Measurements from ENCODE around the gene SNTG2. TPM values are rescaled to one million over a fixed set of nuclear protein-coding genes. Genes with fewer than 3 reads are reported as not detected.

Gene SNTG2
- total RNA-seq, 1 donor from 2014 or later, result not detected

DNA sequence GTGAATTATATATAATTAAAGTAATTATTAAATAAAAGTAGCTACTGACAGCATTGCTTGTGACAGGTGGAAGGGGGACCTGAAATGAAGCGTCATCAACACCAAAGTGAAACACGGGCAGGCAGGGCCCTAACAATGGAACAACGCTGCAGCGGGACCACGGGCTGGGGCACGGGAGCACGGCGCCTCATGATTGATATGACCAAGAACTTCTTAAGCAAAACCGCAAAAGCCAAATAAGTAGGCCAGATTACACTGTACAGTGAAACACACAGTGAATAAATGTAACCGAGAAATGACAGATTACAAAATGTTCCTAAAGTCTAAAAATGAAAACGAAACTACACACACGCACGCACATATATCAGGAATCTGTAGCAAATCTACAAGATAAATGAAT is 81.4 kb downstream of the SNTG2 start:
- no peak overlapping the region for H3K27ac Mint-ChIP-seq
- H3K36me3 Mint-ChIP-seq (ENCODE audit: low read depth), result no peaks in the 10 kb centered on the region
- H3K27me3 Mint-ChIP-seq (ENCODE audit: low read depth), result no peaks in the 10 kb centered on the region
- no peak for DNase-seq (ENCODE audit: low spot score)
- intact Hi-C loops (cut with micrococcal nuclease), result no loop called here
- no peak overlapping the region for H3K4me3 Mint-ChIP-seq (ENCODE audit: low read depth)
- H3K9me3 Mint-ChIP-seq, result no peaks in the 10 kb centered on the region
- H3K4me1 Mint-ChIP-seq (ENCODE audit: low read depth), result no peaks in the 10 kb centered on the region

DNA sequence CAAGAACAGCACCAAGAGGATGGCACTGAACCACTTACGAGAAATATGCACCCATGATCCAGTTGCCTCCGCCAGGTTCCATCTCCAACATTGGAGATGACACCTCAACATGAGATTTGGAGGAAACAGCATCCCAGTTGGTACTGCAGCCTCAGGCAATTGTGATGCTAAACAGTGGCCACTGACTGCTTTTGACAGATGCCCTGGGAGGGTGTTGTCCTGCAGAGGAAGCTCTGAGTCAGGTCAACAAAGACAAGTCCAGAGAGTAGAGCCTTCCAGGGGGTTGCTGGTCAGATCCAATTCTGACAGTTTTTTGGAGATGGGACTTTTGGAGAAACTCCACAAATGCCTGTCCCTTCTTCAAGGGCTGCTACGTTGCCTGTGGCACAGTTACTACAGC is 82.4 kb downstream of the SNTG2 start:
- intact Hi-C loops (cut with micrococcal nuclease), result no loop called here
- H3K4me1 Mint-ChIP-seq (ENCODE audit: low read depth), result no peaks in the 10 kb centered on the region

DNA sequence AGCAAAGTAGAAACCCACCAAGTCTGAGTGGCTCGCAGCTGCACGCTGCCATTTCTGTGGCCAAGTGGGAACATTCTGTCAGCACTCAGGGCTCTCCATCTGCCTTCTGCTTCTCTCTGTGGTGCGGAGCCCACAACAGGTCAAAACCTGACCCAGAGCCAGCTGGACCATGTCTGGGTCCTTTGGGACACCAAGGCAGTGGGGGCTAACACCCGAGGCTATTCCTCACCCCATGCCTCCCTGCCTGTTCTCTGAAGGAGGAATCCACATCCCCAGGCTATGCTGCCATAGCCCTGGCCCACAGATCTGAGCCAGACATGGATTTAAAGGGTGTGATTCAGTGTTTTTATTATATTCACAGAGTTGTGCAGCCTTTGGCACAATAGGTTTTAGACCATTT is 86.4 kb downstream of the SNTG2 start:
- no peaks in the 10 kb centered on the region for H3K9me3 Mint-ChIP-seq
- no peaks in the 10 kb centered on the region for H3K4me1 Mint-ChIP-seq (ENCODE audit: low read depth)
- H3K27me3 Mint-ChIP-seq (ENCODE audit: low read depth), result no peaks in the 10 kb centered on the region
- H3K4me3 Mint-ChIP-seq (ENCODE audit: low read depth), result no peak overlapping the region
- H3K27ac Mint-ChIP-seq, result no peak overlapping the region
- H3K36me3 Mint-ChIP-seq (ENCODE audit: low read depth), result no peaks in the 10 kb centered on the region
- no peak for DNase-seq (ENCODE audit: low spot score)
- intact Hi-C loops (cut with micrococcal nuclease), result no loop called here

More for the DNA sequence above, 82.4 kb downstream of the SNTG2 start:
- no peak overlapping the region for H3K27ac Mint-ChIP-seq
- no peaks in the 10 kb centered on the region for H3K9me3 Mint-ChIP-seq
- H3K27me3 Mint-ChIP-seq (ENCODE audit: low read depth), result no peaks in the 10 kb centered on the region
- H3K36me3 Mint-ChIP-seq (ENCODE audit: low read depth), result no peaks in the 10 kb centered on the region
- no peak for DNase-seq (ENCODE audit: low spot score)
- H3K4me3 Mint-ChIP-seq (ENCODE audit: low read depth), result no peak overlapping the region

DNA sequence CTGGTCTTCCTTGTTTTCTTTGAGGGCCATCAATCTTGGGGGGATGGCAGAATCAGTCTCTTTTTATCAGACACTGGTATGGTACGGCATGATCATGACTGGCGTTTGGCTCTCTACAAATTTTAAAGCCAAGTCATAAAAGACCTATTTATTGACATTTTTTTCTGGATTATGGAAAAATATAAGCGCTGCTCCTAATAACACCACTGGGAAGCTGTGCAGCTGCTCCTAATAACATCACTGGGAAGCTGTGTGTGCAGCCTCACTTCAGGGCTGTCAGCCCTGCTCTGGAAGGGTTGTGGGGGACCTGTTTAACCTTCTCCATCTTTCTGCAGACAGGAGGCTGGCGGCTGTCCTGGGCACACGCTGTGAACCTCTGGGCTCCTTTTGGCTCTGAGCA is 88.9 kb downstream of the SNTG2 start:
- DNase-seq (ENCODE audit: low spot score), result no peak
- Mint-ChIP-seq H3K9me3 (no peaks in the 10 kb centered on the region), H3K36me3 (ENCODE audit: low read depth) (no peaks in the 10 kb centered on the region), H3K27me3 (ENCODE audit: low read depth) (no peaks in the 10 kb centered on the region), H3K4me3 (ENCODE audit: low read depth) (no peak overlapping the region), H3K27ac (no peak overlapping the region), H3K4me1 (ENCODE audit: low read depth) (no peaks in the 10 kb centered on the region)
- intact Hi-C loops (cut with micrococcal nuclease), result no loop called here

DNA sequence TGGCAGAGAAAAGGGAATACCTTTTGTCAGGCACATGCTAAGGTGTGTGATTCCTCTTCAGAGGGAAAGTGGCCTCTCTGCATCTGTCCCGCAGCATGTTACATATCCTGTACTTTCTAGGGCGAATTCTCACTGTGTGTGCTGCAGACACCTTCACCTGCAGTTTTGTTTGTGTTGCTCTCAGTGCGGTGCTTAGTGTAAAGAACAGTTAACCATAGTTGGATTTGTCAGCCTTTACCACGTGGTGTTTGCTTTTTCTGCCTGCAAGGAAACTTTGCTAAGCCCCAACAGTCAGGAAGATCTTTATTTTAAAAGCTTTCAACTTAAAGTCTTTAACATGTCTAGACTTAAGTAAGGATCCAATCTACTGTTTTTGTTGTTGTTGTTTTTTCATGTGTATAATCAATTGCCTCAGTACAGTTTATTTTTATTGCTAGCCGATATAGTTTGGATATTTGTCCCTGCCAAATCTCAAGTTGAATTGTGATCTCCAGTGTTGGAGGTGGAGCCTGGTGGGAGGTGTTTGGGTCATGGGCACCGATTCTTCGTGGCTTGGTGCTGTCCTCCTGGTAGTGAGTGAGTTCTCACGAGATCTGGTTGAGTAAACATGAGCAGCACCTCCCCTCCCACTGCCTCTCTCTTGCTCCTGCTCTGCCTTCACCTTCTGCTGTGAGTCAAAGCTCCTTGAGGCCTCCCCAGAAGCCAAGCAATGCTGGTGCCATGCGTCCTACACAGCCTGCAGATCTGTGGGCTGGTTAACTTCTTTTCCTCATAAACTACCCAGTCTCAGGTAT is 90.6 kb downstream of the SNTG2 start:
- H3K36me3 Mint-ChIP-seq (ENCODE audit: low read depth), result no peaks in the 10 kb centered on the region
- no peak for DNase-seq (ENCODE audit: low spot score)
- H3K27me3 Mint-ChIP-seq (ENCODE audit: low read depth), result no peaks in the 10 kb centered on the region
- peaks cover 3% of the 10 kb centered on the region for H3K4me1 Mint-ChIP-seq (ENCODE audit: low read depth)
- no peak overlapping the region for H3K4me3 Mint-ChIP-seq (ENCODE audit: low read depth)
- no peak overlapping the region for H3K27ac Mint-ChIP-seq
- H3K9me3 Mint-ChIP-seq, result no peaks in the 10 kb centered on the region
- intact Hi-C loops (cut with micrococcal nuclease), result no loop called here

DNA sequence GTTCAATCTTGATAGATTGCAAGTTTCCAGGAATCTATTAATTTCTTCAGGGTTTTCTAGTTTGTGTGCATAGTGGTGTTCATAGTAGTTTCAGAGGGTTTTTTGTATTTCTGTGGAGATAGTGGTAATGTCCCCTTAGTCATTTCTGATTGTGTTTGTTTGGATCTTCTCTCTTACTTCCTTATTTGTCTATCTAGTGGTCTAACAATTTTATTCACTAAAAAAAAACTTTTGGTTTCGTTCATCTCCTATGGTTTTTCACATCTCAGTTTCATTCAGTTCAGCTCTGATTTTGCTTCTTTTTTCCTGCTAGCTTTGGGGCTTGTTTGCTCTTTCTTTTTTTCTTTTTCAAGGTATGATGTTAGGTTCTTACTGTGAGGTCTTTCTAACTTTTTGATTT is 94.5 kb downstream of the SNTG2 start:
- intact Hi-C loops (cut with micrococcal nuclease), result no loop called here
- no peaks in the 10 kb centered on the region for H3K36me3 Mint-ChIP-seq (ENCODE audit: low read depth)
- H3K4me1 Mint-ChIP-seq (ENCODE audit: low read depth), result peaks cover 3% of the 10 kb centered on the region
- H3K9me3 Mint-ChIP-seq, result no peaks in the 10 kb centered on the region
- no peaks in the 10 kb centered on the region for H3K27me3 Mint-ChIP-seq (ENCODE audit: low read depth)
- H3K27ac Mint-ChIP-seq, result no peak overlapping the region
- no peak for DNase-seq (ENCODE audit: low spot score)
- H3K4me3 Mint-ChIP-seq (ENCODE audit: low read depth), result no peak overlapping the region

DNA sequence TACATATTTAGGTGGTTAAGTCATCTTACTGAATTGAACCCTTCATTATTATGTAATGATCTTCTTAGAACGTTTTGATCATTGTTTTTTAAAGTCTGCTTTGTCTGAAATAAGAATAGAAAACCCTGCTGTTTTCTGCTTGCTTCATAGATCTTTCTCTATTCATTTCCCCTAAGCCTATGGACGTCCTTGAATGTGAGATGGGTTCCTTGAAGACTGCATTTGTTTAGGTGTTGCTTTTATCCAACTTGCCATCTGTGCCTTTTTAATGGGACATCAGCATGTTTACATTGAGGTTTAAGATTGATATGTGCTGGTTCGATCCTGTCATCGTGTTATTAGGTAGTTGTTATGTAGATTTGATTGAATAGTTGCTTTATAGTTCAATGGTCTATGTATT is 95.4 kb downstream of the SNTG2 start:
- Mint-ChIP-seq H3K27ac (no peak overlapping the region), H3K9me3 (no peaks in the 10 kb centered on the region), H3K27me3 (ENCODE audit: low read depth) (no peaks in the 10 kb centered on the region), H3K4me3 (ENCODE audit: low read depth) (no peak overlapping the region), H3K4me1 (ENCODE audit: low read depth) (peaks cover 3% of the 10 kb centered on the region), H3K36me3 (ENCODE audit: low read depth) (no peaks in the 10 kb centered on the region)
- intact Hi-C loops (cut with micrococcal nuclease), result no loop called here
- DNase-seq (ENCODE audit: low spot score), result no peak

DNA sequence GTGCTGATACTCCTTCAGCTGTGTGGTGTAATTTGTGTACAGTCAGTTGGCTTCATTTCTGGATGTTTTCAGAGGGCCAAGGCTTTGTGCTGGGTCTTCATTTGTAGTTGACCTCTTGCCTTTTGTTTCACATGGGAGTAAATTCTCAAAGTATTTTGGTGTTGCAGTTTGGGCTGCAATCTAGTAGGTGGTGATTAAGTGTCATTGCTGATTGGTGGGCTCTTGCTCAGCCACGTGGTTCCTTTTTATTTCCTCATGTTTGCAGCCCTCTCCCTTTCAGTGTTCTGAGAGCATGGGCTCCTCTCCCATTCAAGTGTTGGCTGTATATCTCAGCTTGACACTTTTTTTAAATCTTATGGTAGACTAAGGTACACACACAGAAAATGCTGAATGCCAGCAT is 96.8 kb downstream of the SNTG2 start:
- Mint-ChIP-seq H3K9me3 (no peaks in the 10 kb centered on the region), H3K4me3 (ENCODE audit: low read depth) (no peak overlapping the region), H3K27me3 (ENCODE audit: low read depth) (no peaks in the 10 kb centered on the region), H3K27ac (no peak overlapping the region), H3K36me3 (ENCODE audit: low read depth) (no peaks in the 10 kb centered on the region), H3K4me1 (ENCODE audit: low read depth) (peaks cover 3% of the 10 kb centered on the region)
- intact Hi-C loops (cut with micrococcal nuclease), result no loop called here
- DNase-seq (ENCODE audit: low spot score), result no peak

DNA sequence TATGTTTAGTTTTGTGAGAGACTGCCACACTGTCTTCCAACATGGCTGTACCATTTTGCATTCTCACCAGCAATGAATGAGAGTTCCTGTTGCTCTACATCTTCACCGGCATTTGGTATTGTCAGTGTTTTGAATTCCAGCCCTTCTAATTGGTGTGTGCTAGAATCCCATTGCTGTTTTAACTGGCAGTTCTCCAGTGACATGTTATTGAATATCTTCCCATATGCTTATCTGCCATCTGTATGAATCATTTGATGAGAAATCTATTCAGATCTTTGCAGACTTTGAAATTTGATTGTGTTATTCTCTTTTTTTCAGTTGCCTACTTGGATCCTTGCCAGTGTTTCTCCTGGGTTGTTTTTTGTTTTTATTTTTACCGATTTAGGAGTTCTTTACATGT is 99.0 kb downstream of the SNTG2 start:
- Mint-ChIP-seq H3K4me3 (ENCODE audit: low read depth) (no peak overlapping the region), H3K4me1 (ENCODE audit: low read depth) (peaks cover 3% of the 10 kb centered on the region), H3K36me3 (ENCODE audit: low read depth) (no peaks in the 10 kb centered on the region), H3K27ac (no peak overlapping the region), H3K27me3 (ENCODE audit: low read depth) (no peaks in the 10 kb centered on the region), H3K9me3 (no peaks in the 10 kb centered on the region)
- intact Hi-C loops (cut with micrococcal nuclease), result no loop called here
- DNase-seq (ENCODE audit: low spot score), result no peak

DNA sequence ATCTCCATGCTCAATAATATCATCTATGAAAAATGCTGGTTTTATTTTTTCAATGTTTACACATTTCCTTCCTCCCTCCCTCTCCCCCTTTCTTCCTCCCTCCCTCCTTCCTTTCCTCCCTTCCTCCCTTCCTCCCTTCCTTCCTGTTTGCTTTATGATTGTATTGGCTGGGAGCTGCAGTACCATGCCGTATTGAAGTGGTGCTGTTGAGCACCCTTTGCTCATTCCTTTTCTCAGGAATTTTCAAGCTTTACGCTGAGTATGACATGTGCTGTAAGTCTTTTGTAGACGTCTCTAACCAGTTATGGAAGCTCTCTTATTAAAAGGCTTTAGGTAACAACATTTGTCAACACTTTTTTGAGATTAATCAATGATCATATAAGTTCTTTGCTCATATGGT is 100.4 kb downstream of the SNTG2 start:
- intact Hi-C loops (cut with micrococcal nuclease), result no loop called here
- Mint-ChIP-seq H3K4me3 (ENCODE audit: low read depth) (no peak overlapping the region), H3K27ac (no peak overlapping the region), H3K4me1 (ENCODE audit: low read depth) (no peaks in the 10 kb centered on the region), H3K36me3 (ENCODE audit: low read depth) (no peaks in the 10 kb centered on the region), H3K27me3 (ENCODE audit: low read depth) (no peaks in the 10 kb centered on the region), H3K9me3 (no peaks in the 10 kb centered on the region)
- DNase-seq (ENCODE audit: low spot score), result no peak

DNA sequence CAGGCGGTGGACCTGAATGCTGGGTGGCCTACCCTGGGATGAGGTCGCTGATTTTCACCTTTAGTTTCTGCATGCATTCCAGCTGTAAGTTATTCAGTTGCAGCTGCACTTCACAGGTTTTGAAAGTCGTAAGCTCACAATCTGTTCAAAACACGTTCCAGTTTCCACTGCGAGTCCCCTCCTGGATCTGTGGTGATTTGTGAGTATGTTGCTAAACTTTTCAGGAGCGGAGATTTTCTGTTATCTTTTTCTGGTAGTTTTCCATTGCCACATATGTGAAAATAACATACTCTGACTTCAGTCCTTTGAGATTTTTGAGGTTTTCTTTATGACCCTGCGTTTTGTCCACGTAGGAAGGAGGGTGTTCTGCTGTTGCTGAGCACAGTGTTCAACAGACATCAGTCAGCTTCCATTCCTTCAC is 102.1 kb downstream of the SNTG2 start:
- intact Hi-C loops (cut with micrococcal nuclease), result no loop called here
- Mint-ChIP-seq H3K4me1 (ENCODE audit: low read depth) (no peaks in the 10 kb centered on the region), H3K9me3 (no peaks in the 10 kb centered on the region), H3K27me3 (ENCODE audit: low read depth) (no peaks in the 10 kb centered on the region), H3K36me3 (ENCODE audit: low read depth) (no peaks in the 10 kb centered on the region), H3K27ac (no peak overlapping the region), H3K4me3 (ENCODE audit: low read depth) (no peak overlapping the region)
- DNase-seq (ENCODE audit: low spot score), result no peak

DNA sequence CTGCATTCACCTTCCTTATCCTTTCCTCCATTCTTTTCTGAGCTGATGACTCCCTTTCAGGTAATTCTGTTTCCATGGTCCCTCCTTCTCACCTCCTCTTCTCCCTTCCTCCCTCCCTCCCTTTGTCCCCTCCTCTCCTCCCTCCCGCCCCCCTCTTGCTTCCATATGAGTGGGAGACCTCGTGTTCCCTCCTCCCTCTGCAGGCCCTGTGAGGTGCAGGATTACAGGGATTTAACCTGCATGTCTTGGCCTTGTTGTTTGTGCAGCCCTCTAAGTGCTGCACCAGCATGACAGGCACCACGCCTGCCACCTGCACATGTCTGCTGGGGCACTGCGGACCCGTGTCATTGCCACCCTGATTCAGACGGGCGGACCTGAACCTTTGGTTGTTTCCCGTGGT is 103.1 kb downstream of the SNTG2 start:
- no peaks in the 10 kb centered on the region for H3K9me3 Mint-ChIP-seq
- no peaks in the 10 kb centered on the region for H3K4me1 Mint-ChIP-seq (ENCODE audit: low read depth)
- no peaks in the 10 kb centered on the region for H3K36me3 Mint-ChIP-seq (ENCODE audit: low read depth)
- H3K27ac Mint-ChIP-seq, result no peak overlapping the region
- no peak for DNase-seq (ENCODE audit: low spot score)
- intact Hi-C loops (cut with micrococcal nuclease), result no loop called here
- H3K4me3 Mint-ChIP-seq (ENCODE audit: low read depth), result no peak overlapping the region
- H3K27me3 Mint-ChIP-seq (ENCODE audit: low read depth), result no peaks in the 10 kb centered on the region

DNA sequence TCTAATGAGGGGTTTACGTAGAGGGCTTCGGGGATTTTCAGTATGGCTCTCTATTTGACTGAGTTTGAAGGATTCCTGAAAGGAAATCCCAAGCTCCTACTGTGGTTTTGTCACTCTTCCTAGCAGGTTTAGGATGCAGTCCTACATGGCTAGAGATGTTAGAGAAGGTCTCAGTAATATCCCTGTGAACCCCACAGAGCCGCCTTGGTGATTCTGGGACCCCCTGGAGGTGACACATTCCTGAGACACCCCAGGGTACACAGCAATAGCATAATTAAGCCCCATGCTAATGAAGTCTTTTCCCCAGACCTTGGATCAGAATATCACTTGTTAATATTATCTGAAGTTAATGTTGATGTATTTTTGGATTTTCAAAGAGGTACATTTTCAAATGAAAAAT is 103.8 kb downstream of the SNTG2 start:
- H3K27me3 Mint-ChIP-seq (ENCODE audit: low read depth), result no peaks in the 10 kb centered on the region
- no peak overlapping the region for H3K27ac Mint-ChIP-seq
- intact Hi-C loops (cut with micrococcal nuclease), result no loop called here
- no peaks in the 10 kb centered on the region for H3K36me3 Mint-ChIP-seq (ENCODE audit: low read depth)
- H3K4me1 Mint-ChIP-seq (ENCODE audit: low read depth), result no peaks in the 10 kb centered on the region
- no peak for DNase-seq (ENCODE audit: low spot score)
- H3K4me3 Mint-ChIP-seq (ENCODE audit: low read depth), result no peak overlapping the region
- H3K9me3 Mint-ChIP-seq, result no peaks in the 10 kb centered on the region

Measured in activated T-helper 2 cell treated with anti-CD3 and anti-CD28 coated beads, Interferon-gamma antibody, Interleukin-2, Interleukin-4, amounts not matched to agents 10 μg/mL and 5 μg/mL and 100 μg/mL, durations not matched to agents 14 hours and 24 hours and 36 hours (primary cell).